Superior temporal gyrus (tissue), 1 donor: Measurements from ENCODE around the gene DOK7.
"Not testable (repeated sequence)": the region's sequence is repeated elsewhere in the genome, so short reads cannot be mapped to it uniquely, and the experiment has no call there.

Experiments
- DNase-seq: peaks from one replicate; pipeline ENCODE4 v3.0.0-alpha.2; 2016; ENCODE audit errors: extremely low spot score

Gene DOK7

GRCh38 chr4:3502941-3503936, 40.1 kb downstream of the DOK7 start:
- no peak for DNase-seq

GRCh38 chr4:3505231-3505630, 42.1 kb downstream of the DOK7 start:
- no peak for DNase-seq

- DNase-seq = no peak
Observed at GRCh38 chr4:3508542-3508941, 45.4 kb downstream of the DOK7 start.

GRCh38 chr4:3510481-3510880, 47.4 kb downstream of the DOK7 start:
- DNase-seq = no peak

- no peak for DNase-seq
Observed at GRCh38 chr4:3511187-3511586, 48.1 kb downstream of the DOK7 start.

- DNase-seq = not testable (repeated sequence)
Observed at GRCh38 chr4:3511601-3512000, 48.5 kb downstream of the DOK7 start.

GRCh38 chr4:3512279-3512678, 49.2 kb downstream of the DOK7 start:
- no peak for DNase-seq

GRCh38 chr4:3512719-3513118, 49.6 kb downstream of the DOK7 start:
- DNase-seq = no peak

- no peak for DNase-seq
Observed at GRCh38 chr4:3513807-3514206, 50.7 kb downstream of the DOK7 start.

GRCh38 chr4:3514221-3514780, 51.2 kb downstream of the DOK7 start:
- DNase-seq = no peak

GRCh38 chr4:3514806-3515501, 51.8 kb downstream of the DOK7 start:
- no peak for DNase-seq

- no peak for DNase-seq
Observed at GRCh38 chr4:3515646-3516045, 52.5 kb downstream of the DOK7 start.

GRCh38 chr4:3516061-3516835, 53.1 kb downstream of the DOK7 start:
- DNase-seq = no peak

GRCh38 chr4:3516836-3517730, 54.0 kb downstream of the DOK7 start:
- DNase-seq = no peak

GRCh38 chr4:3517731-3518510, 54.8 kb downstream of the DOK7 start:
- no peak for DNase-seq

- no peak for DNase-seq
Observed at GRCh38 chr4:3518511-3518880, 55.4 kb downstream of the DOK7 start.

- DNase-seq = no peak
Observed at GRCh38 chr4:3518941-3519340, 55.8 kb downstream of the DOK7 start.

- no peak for DNase-seq
Observed at GRCh38 chr4:3519468-3520264, 56.6 kb downstream of the DOK7 start.

- no peak for DNase-seq
Observed at GRCh38 chr4:3520276-3520675, 57.2 kb downstream of the DOK7 start.
